Gastrocnemius medialis (tissue), 4 donors: ENCODE data around the gene CCDC174.

Experiments used
- POLR2A ChIP-seq, 2 donors: fragments of 450-650 bp; IDR thresholded peaks; one replicate each; pipeline ENCODE4 v1.6.1; 2017; ENCODE audit warnings: antibody characterized with exemption in 2 of 2, mild to moderate bottlenecking in 2 of 2, moderate library complexity in 2 of 2
- TF ChIP-seq, protein P1 (sequence below), 5 experiments: fragments of 450-650 bp in 3 of 5; fragments of 200-600 bp in 2 of 5; sonication (generic) in 2 of 5; IDR thresholded peaks in 4 of 5; conservative IDR thresholded peaks in 1 of 5; 1 replicate in 4 of 5; 2 replicates in 1 of 5; pipeline ENCODE4 v1.5.1; 2016 to 2019; ENCODE audit warnings: antibody characterized with exemption in 5 of 5, mild to moderate bottlenecking in 3 of 5, moderate library complexity in 3 of 5

DNA sequence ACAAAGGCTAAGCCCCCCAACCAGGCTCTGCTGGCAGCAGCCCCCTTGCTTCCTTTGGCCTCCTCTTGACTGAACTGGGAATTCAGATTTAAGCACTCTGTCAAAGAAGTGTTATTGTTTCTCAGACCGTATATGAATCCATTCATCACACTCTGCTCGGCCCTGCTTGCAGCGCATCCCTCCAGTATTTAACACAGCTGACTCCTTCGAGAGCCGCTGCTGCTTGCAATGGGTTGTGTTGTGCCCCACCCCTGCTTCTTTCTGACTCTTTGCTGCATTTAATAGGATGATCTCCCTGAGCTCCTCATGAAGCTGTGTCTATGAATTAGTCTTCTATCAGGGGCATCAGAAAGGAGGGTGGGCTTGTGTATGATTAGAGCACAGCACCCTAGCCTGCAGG, 54.5 kb downstream of the CCDC174 start:
- TF ChIP-seq, protein P1, sequence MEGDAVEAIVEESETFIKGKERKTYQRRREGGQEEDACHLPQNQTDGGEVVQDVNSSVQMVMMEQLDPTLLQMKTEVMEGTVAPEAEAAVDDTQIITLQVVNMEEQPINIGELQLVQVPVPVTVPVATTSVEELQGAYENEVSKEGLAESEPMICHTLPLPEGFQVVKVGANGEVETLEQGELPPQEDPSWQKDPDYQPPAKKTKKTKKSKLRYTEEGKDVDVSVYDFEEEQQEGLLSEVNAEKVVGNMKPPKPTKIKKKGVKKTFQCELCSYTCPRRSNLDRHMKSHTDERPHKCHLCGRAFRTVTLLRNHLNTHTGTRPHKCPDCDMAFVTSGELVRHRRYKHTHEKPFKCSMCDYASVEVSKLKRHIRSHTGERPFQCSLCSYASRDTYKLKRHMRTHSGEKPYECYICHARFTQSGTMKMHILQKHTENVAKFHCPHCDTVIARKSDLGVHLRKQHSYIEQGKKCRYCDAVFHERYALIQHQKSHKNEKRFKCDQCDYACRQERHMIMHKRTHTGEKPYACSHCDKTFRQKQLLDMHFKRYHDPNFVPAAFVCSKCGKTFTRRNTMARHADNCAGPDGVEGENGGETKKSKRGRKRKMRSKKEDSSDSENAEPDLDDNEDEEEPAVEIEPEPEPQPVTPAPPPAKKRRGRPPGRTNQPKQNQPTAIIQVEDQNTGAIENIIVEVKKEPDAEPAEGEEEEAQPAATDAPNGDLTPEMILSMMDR (IDR thresholded peaks at IDR 0.05 in 4 of 5, conservative IDR thresholded peaks at IDR 0.05 in 1 of 5) = no peak
- no peak for TF ChIP-seq POLR2A (IDR thresholded peaks at IDR 0.05)
